GM18858 (cell line): ENCODE data around the gene E2F4.

ENCODE experiments used
- ATAC-seq: cut with Tn5 transposase; IDR thresholded peaks from one replicate; pipeline ENCODE4 v1.9.1; 2021; ENCODE audit not compliant: unreplicated experiment

The E2F4 gene

DNA sequence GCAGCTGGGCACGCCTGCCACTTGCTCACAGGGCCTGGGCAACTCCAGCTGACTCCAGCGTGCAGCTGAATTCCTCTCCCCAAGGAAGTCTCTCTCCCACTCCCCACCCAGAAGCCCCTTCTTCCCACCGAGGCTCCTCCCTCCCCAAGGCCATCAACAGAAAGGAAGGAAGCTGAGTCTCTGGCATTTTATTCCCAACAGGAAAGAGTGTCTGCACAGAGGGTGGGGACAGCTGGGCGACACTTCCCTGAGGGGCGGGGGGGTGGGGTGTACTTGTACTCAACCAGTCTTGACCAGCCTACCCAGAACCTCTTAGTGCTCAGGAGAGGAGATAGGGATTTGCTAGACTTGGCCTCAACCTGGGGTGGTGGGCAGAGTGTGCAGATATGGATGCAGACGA is 1.9 kb upstream of the E2F4 start, which contains the start of gene EXOC3L1:
TSS of gene EXOC3L1 (minus strand) at position 96 of the 400 bp plus-strand sequence. CDS start 460 bp downstream, outside the sequence.
- no peak for ATAC-seq

DNA sequence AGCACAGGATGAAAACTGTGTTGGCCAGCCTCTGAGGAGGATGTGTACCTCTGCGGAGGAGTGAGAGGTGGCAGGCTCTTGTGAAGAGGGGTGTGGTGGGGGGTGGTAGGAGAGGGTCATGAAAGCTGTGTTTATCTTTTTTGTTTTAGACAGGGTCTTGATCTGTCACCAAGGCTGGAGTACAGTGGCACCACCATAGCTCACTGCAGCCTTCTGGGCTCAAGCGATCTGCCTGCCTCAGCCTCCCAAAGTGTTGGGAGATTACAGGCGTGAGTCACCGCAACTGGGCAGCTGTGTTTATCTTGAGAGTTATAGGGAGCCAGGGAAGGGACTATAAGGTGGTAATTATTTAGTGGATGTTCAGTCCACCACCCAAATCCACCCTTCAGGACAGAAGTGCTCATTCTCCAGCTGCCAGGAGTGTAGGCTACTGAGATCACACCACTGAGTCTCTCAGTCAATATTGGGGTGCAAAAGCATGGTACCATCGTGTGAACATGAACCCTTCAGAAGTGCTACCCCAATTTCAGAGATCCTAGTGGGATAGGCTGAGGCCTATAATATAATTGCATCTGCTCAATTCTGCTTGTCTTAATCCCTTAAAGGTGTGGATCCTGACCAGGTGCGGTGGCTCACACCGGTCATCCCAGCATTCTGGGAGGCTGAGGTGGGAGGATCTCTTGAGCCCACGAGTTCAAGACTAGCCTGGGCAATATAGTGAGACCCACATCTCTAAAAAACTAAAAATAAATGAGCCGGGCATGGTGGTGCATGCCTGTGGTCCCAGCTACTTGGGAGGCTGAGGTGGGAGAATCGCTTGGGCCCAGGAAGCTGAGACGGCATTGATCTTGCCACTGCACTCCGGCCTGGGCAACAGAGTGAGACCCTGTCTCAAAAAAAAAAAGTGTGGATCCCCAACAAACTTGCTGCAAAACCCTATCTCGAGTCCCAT is 1.2 kb upstream of the E2F4 start:
- no peak for ATAC-seq

DNA sequence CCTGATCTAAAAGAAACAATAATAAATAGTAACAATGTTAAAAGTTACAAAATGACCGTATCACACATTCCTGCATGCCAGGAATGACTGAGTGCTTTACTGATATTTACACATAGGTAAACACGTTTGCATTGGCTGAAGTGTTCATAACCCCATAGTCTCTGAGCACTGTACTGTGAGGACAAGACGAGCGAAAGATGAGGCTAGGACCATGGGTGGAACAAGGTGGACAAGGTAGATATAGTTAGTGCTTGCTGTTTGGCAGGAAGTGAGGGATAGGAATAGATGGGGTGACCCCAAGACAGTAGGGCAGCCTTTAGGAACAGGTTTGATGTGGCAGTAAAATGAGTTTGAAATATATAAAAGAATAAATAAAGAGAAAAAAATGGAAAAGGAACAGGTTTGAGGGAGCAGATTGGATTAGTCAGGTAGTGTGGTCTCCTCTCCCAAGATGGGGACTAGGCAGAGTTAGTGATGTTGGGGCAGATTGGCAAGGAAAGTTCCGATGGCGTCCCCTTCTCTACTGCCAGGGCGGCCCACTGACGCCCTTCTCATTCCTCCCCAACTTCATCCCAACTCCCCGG is 452 bp upstream of the E2F4 start:
- no peak for ATAC-seq

DNA sequence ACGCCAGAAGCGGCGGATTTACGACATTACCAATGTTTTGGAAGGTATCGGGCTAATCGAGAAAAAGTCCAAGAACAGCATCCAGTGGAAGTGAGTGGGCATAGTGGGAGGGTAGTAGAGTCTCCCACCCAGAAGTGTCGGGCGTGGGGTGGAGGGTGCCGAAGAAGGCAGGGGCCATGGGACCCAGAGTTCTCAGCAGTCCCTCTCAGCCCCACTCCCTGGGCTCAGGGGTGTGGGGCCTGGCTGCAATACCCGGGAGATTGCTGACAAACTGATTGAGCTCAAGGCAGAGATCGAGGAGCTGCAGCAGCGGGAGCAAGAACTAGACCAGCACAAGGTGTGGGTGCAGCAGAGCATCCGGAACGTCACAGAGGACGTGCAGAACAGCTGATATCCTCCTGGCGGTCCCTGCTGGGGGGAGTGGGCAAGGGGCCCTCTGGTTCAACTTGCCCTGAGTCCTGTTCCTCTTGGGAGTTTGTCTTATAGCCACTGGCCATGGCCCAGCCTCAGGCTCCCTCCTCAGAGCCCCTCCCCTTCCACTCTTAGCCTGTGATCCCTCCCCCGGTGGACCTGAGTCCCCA is 916 bp downstream of the E2F4 start:
- ATAC-seq: no peak

DNA sequence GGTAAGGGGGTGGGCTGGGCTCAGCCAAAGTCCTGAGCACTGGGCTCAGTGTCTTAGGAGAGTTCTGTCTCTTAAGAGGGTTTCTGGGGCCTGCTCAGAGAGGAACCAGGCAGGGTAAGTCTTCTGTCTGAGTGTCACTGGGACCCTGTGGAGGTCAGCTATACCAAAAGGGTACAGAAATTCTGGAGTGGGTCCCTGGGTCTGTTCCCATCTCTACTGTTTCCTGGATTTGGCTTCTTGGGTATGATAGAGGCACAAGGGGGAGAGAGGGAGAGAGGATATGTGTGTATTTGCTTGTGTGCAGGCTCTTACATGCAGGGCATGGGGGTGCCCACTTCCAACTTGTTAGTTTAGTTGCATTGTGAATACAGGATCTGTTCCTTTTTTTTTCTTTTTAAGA is 1.6 kb downstream of the E2F4 start:
- no peak for ATAC-seq

DNA sequence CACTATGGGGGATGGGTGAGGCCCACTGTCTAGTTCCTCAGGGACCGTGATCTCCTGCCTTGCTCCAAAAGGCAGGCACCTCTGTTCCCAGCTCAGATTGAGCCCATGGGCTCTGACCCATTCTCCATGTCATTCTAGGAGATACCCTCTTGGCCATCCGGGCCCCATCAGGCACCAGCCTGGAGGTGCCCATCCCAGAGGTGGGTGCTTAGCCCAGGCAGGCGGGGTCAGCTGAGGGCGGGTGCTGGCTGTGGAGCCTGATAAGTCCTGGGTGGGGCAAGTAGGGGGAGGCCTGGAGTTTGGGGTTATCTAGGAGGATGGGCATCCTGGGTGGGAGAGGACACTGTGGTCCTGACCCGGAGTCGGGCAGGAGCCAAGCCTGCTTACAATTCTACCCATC is 2.3 kb downstream of the E2F4 start:
- no peak for ATAC-seq

DNA sequence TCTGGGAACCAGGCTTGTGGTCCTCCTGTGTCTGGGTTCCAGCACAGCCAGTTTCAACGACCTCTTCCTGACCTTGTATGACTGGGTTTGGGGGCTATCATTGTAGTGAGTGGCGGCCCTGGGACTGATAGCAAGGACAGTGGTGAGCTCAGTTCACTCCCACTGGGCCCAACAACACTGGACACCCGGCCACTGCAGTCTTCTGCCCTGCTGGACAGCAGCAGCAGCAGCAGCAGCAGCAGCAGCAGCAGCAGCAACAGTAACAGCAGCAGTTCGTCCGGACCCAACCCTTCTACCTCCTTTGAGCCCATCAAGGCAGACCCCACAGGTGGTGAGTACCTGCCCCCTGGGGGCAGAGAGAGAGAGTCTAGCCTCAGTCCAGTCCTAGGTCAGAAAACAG is 3.7 kb downstream of the E2F4 start:
- no peak for ATAC-seq

DNA sequence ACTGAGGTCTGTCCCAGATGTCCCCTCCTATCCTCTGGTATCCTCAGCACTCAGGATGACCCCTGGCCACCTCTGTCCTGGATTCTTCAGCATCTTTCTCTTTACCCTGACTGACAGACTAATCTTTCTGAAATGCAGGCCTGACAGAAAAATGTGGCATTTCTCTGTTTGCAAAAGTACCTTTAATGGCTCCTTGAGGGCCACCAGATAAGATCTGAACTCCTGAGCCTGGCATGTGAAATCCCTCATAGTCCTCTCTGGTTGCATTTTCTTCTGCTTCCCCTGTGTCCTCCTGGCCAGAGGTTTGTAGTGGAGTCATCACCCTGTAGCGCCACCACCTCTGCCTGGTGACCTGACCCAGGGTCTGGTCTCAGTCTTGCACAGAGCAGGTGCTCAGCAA is 4.9 kb downstream of the E2F4 start:
- ATAC-seq: no peak

DNA sequence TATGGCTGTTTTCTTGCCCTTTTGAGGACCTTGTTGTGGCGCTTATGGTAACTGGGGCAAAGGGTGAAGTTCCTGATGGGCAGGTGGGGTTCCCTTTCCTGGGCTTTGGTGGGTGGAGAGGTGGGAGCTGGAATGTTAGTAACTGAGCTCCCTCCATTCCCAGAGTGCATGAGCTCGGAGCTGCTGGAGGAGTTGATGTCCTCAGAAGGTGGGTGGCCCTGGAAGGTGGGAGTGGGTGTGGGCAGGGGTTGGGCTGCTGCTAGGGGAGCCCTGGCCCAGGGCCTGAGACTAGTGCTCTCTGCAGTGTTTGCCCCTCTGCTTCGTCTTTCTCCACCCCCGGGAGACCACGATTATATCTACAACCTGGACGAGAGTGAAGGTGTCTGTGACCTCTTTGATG is 5.7 kb downstream of the E2F4 start:
- no peak for ATAC-seq

DNA sequence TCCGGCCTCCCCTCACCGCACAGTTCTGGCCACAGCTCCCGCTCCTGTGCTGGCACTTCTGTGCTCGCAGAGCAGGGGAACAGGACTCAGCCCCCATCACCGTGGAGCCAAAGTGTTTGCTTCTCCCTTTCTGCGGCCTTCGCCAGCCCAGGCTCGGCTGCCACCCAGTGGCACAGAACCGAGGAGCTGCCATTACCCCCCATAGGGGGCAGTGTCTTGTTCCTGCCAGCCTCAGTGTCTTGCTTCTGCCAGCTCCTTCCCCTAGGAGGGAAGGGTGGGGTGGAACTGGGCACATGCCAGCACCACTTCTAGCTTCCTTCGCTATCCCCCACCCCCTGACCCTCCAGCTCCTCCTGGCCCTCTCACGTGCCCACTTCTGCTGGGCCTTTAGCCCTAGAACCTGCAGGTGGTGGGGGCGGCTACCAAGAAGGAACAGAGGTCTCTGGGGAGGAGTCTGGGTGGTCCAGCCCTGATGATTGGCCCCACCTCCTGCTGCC is 6.3 kb downstream of the E2F4 start:
- ATAC-seq: no peak

DNA sequence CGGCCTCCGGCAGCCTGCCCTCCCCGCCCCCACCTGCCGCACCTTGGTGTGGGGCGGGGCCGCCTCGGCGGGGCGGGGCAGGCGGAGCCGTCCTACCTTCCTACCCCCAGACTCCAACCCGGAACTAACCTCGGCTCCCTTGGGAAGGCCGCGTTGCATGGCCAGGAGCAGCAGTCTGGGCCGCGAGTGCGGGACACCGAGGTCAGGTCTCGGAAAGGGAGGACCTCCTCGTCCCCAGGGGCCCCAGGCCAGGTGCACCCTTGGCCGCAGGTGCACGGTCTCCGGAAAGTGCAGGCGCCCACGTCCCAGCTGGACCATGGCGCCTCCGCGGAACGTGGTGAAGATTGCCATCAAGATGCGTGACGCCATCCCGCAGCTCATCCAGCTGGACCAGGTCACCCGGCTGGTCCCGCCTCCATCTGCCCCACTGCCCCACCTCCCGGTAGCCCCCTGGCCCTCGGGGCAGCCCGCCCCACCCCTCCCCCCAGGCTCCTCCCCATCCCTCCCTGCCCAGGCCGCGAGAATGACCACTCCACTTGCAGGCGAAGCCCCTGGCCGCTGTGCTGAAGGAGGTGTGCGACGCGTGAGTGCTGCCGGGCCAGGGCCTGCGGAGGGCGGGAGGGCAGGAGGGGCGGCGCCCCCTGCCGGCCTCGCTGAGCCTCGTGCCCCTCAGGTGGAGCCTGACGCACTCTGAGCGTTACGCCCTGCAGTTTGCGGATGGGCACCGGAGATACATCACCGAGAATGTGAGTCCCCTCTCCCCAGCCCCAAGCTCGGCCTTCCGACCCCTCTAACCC is 7.3 kb downstream of the E2F4 start, which contains the start of gene ELMO3:
TSS of gene ELMO3 (plus strand) at position 121 of the 797 bp plus-strand sequence. CDS start at position 317, 196 bp downstream.
- ATAC-seq: no peak

DNA sequence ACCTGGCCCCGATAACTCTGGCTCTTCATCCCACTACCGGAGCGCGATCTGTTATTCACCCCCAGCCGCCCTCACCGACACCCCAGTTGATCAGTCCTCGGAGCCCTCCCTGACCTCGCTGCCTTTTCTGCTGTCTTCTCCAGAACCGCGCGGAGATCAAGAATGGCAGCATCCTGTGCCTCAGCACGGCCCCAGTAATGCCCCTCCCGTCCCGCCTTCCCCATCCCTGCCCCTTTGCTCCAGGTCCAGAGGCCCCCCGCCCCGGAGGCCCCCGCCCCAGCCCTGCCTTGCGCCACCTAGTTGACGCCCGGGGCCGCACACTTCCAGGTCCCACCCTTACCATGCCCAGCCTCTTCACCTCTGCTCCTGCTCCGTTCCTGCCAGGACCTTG is 7.8 kb downstream of the E2F4 start:
- no peak for ATAC-seq

DNA sequence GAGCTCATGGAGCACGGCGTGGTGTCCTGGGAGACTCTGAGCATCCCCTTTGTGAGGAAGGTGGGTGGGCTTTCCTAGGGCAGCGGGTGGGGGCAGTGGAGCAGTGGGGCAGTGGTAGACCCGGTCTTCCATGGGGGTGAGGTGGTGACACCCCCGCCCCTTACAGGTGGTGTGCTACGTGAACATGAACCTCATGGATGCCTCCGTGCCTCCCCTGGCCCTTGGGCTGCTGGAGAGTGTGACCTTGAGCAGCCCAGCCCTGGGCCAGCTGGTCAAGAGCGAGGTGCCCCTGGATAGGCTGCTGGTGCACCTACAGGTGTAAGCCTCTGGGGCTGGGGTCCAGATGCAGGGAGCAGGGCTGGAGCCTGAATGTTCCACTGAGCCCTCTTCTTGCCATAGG is 8.5 kb downstream of the E2F4 start:
- ATAC-seq: no peak

DNA sequence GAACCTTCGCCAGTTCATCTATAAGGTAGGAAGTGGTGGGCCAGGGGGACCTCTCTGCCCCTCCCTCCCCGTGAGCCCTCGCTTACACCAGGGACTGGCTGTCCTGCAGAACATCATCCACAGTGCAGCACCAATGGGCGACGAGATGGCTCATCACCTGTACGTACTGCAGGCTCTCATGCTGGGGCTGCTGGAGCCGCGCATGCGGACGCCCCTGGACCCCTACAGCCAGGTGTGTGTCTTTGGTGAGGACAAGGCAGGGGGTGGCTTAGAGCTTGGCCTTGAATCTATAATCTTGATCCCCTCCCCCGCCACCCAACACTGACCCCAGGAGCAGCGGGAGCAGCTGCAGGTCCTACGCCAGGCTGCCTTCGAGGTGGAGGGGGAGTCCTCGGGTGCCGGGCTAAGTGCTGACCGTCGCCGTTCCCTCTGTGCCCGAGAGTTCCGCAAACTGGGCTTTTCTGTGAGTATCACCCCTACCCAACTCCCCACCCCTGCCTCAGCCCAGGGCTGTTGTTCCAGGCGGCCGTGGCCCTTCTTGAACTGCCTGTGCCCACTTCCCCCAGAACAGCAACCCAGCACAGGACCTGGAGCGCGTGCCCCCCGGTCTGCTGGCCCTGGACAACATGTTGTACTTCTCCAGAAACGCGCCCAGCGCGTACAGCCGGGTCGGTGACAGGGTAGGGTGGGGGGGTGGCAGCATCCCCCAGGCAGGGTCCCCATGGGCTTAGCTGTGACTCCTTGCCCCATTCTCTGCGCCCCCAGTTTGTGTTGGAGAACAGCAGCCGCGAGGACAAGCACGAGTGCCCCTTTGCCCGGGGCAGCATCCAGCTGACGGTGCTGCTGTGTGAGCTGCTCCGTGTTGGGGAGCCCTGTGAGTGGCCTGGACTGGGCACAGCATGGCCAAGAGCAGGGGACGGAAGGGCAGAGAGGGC is 9.7 kb downstream of the E2F4 start:
- ATAC-seq: no peak

DNA sequence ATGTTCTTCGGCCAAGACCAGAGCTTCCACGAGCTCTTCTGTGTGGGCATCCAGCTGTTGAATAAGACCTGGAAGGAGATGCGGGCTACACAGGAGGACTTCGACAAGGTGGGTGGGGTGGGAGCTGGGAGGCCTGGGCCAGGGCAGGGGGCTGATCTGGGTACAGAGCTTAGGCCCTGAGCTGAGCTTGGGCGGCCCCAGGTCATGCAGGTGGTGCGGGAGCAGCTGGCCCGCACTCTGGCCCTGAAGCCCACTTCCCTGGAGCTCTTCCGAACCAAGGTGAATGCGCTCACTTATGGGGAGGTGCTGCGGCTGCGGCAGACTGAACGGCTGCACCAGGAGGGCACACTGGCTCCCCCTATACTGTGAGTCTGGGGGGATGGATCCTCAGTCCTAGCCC is 10.5 kb downstream of the E2F4 start:
- no peak for ATAC-seq

DNA sequence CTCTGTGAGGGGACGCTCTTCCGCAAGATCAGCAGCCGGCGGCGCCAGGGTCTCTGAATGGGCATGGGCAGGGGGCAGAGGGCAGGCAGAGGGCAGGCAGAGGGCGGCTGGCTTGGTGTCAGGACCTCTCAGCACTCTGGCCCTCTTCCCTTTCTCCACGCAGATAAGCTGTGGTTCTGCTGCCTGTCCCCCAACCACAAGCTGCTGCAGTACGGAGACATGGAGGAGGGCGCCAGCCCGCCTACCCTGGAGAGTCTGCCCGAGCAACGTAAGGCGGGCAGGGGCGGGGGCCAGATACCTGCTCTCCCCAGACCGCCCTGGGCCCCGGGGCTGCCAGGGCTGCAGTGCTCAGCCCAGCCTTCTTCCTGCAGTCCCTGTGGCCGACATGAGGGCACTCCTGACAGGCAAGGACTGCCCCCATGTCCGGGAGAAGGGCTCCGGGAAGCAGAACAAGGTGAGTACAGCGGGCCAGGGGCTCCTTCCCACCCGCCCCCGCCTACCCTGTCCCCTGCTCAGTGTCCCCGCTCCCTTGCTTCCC is 11.1 kb downstream of the E2F4 start:
- ATAC-seq: no peak

DNA sequence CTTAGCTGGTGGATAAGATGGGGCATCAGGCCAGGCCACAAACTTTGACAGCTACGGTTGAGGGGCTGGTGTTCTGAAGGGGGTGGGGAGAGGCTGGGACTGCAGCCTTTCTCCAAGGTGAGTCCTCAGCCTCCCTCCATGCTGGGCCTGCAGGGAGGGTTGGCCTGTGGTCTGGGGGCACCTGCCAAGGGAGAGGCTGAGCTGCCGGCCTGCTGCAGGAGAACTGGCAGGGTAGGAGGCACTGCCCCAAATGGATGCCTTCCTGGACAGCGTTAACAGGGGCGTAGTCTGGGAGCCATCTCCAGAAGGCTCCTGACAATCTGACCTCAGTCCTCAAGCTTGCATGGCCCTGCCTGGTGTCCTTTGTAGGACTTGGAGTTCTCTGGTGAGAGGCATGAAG is 12.1 kb downstream of the E2F4 start:
- ATAC-seq: no peak

DNA sequence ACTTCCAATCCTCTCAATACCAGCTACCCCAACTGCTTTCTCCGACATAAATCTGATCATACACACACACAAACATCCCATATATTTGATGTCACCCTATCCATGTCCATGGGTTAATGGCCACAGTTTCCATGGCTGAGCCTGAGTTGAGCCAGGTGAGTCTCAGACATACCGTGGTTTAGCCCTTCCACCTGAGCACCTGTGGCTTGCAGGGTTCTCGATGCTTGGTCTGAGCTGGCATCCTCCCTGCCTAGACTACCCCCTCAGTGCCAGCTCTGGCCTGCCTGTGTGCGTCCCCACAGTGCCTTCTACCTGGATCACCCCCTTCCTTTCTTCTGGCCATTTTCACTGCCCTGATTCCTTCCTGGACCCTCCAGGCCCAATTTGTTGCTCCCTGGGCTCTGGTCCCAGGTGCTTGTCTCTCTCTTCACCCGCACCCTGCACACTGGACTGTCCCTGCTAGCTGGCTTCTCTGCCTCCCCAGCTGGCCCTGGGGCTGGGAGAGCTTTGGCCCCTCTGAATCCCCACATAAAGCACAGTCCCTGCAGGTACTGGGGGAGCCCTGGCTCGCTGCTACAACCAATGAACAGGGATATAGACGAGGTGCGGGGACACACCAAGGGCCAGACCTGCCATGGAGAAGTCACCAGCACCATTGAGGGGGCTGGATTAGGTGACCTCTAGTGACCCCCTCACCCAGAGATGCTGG is 14.3 kb downstream of the E2F4 start:
- no peak for ATAC-seq

DNA sequence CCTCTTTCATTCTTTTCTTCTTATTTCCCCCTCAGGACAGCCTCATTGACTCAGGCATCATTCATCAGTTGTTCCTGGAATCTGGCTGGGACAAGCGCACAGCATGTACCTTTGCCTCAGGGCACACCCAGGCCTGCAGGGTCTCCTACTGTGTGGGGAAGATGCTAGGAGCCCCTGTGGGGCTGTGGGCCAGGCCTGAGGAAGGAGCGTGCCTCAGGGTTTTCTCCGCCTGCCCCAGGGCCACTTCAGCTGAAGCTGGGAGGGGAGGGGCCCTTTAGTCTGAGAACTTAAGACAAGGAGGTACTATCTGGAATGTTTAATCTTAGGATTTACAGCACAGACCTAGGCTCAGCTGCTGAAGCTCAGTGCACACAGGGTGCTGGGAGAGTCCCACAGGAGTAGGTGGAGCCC is 14.9 kb downstream of the E2F4 start:
- no peak for ATAC-seq
